NCI-H2196 treated with DMSO at 0.1 percent for 48 hours (cell line): Measurements from ENCODE around the gene PEAK1.

Experiments used
- DNase-seq: peaks from one replicate; lab custom pipeline; 2025; ENCODE audit not compliant: unreplicated experiment; lab: John Stamatoyannopoulos, UW

The PEAK1 gene

GRCh38 chr15:77143191-77143590 is 276.7 kb downstream of the PEAK1 start:
- DNase-seq = no peak

- DNase-seq = no peak
These were observed 279.7 kb downstream of the PEAK1 start for GRCh38 chr15:77140220-77140619.

GRCh38 chr15:77139312-77139711 is 280.6 kb downstream of the PEAK1 start:
- DNase-seq = no peak

GRCh38 chr15:77138167-77138522 is 281.8 kb downstream of the PEAK1 start:
- no peak for DNase-seq

- no peak for DNase-seq
These were observed 284.7 kb downstream of the PEAK1 start for GRCh38 chr15:77135181-77135580.

- no peak for DNase-seq
These were observed 289.5 kb downstream of the PEAK1 start for GRCh38 chr15:77130315-77130930.

GRCh38 chr15:77127626-77128025 is 292.3 kb downstream of the PEAK1 start:
- DNase-seq = no peak

- no peak for DNase-seq
These were observed 293.2 kb downstream of the PEAK1 start for GRCh38 chr15:77126529-77127326.

GRCh38 chr15:77123854-77124253 is 296.1 kb downstream of the PEAK1 start:
- no peak for DNase-seq

- no peak for DNase-seq
These were observed 297.3 kb downstream of the PEAK1 start for GRCh38 chr15:77122576-77122975.

- no peak for DNase-seq
These were observed 298.3 kb downstream of the PEAK1 start for GRCh38 chr15:77121599-77121998.

- no peak for DNase-seq
These were observed 299.3 kb downstream of the PEAK1 start for GRCh38 chr15:77120576-77120975.

- DNase-seq = no peak
These were observed 300.5 kb downstream of the PEAK1 start for GRCh38 chr15:77119446-77119845.

GRCh38 chr15:77118882-77119321 is 301.0 kb downstream of the PEAK1 start:
- DNase-seq = peak; percentile 4

GRCh38 chr15:77115179-77115578 is 304.7 kb downstream of the PEAK1 start:
- DNase-seq = no peak

GRCh38 chr15:77112838-77113504 is 306.9 kb downstream of the PEAK1 start:
- no peak for DNase-seq

GRCh38 chr15:77111789-77112188 is 308.1 kb downstream of the PEAK1 start:
- no peak for DNase-seq

GRCh38 chr15:77107531-77108355 is 312.2 kb downstream of the PEAK1 start:
- peak; percentile 11 for DNase-seq

GRCh38 chr15:77107068-77107467 is 312.8 kb downstream of the PEAK1 start:
- no peak for DNase-seq

GRCh38 chr15:77104155-77104554 is 315.7 kb downstream of the PEAK1 start:
- no peak for DNase-seq

- DNase-seq = no peak
These were observed 320.0 kb downstream of the PEAK1 start for GRCh38 chr15:77099741-77100463.
